Measurements from ENCODE around the gene MCEMP1.

Gene MCEMP1

GRCh38 chr19:7725791-7726190 lies 48.9 kb downstream of the MCEMP1 start:
- no peak for DNase-seq (ENCODE audit: low read depth in 3 of 3, low spot score in 1 of 3)

DNA sequence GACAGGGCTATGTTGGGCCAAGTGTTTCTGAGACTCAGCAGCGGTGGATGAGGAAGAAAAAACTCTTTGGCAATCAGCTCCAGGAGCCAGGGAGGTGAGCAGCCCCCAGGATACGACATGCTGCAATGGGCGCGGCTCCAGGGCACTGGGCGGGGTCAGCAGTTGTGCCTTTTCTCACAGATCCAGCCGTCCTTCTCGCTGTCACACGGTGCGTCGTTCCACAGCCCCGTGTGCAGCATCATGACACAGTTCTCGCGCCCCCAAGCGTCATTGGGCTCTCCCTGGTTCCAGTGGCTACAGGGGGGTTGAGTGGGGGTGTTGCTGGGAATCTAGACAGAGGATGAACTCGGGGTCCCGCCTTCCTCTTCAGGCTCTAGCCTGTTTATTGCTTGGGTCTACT lies 52.3 kb downstream of the MCEMP1 start:
- no peak for DNase-seq (ENCODE audit: low read depth in 3 of 3, low spot score in 1 of 3)
